Activated CD8-positive, alpha-beta memory T cell treated with anti-CD3 and anti-CD28 coated beads, Interleukin-2, amount 50 U/mL, for 24 hours (primary cell): Measurements from ENCODE around the gene FBXO34.
"Not testable (repeated sequence)": the region's sequence is repeated elsewhere in the genome, so short reads cannot be mapped to it uniquely, and the experiment has no call there.

Experiments
- DNase-seq: peaks from one replicate; pipeline ENCODE4 v3.0.0-alpha.2; 2020; ENCODE audit errors: extremely low read depth

The FBXO34 gene

DNA sequence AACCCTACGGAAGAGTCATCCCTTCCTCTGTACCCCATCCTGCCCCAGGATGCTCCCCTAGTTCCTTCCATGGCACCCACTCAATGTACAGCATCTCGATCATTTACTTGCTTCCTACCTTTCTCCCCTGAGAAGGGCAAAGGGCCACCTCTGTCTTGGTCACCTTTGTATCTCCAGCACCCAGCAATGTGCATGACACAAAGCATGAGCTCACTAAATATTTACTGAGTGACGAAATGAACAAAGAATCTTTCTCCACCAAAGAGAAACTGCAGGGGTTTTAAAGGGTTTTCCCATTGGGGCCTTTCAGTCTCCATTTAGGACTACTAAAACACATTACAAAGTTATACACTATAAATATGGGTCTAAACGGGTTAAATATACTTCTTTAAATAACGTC, 109.8 kb downstream of the FBXO34 start:
- DNase-seq = no peak

DNA sequence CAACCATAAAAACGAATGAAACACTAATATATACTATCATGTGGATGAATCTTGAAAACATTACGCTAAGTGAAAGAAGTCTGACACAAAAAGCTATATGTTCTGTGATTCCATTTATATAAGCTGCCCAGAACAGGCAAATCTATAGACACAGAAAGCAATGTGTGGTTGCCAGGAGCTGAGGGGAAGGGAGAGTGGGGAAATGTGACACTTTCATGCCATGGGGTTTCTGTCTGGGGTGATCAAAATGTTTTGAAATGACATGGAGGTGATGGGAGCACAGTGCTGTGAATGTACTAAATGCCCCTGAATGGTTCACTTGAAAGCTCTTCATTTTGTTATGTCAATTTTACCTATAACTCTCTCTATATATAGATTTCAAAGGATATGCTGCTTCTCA, 110.3 kb downstream of the FBXO34 start:
- no peak for DNase-seq

DNA sequence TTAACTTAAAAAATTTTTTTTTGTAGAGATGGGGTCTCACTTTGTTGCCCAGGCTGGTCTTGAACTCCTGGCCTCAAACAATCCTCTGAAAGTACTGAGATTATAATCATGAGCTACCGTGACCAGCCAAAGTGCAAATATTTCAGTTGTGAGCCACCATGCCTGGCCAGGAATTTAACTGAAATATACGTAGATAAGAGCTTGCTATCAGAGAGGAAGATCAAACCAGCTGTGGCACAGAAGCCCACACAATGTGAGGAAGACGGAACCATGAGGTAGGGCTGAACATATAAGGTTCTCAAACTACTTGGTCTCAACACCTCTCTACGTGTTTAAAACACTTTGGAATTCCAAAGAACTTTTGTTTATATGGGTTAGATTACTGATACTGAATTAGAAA, 111.3 kb downstream of the FBXO34 start:
- no peak for DNase-seq

DNA sequence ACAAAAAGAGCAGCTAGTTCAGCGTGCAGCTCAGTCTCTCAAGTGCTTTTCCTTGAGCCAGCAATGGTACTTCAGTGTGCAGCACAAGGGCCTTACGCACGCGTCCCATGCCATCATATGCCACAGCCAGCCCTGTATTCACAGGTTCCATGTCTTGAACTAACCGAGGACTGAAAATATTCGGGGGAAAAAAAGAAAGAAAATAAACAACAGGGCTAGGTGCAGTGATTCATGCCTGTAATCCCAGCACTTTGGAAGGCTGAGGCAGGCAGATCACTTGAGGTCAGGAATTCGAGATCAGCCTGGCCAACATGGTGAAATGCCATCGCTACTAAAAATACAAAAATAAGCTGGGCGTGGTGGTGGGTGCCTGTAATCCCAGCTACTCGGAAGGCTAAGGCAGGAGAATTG, 111.8 kb downstream of the FBXO34 start:
- not testable (repeated sequence) for DNase-seq

DNA sequence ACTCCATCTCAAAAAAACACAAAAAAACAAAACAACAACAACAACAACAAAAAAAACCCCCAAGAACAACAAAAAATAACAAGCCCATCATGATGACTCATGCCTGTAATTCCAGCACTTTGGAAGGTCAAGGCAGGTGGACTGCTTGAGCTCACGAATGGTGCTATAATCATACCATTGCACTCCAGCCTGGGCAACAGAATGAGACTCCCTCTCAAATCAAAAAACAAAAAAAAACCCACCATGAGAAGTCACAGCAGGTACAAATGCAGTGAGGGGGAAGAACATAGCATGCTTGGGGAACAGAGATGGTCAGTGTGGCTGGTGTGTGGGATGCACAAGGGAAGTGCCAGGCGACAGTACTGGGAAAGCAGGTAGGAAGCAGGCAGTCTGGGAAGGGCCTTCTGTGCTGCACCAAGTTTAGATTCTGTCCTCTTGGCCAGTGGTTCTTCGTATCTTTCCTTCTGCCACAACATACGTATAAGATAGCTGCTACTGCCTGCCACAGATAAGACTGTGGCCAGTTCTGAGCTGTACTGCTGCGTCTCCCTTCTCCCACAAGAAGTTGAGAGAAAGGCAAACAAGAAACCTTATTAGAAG, 112.4 kb downstream of the FBXO34 start:
- no peak for DNase-seq

DNA sequence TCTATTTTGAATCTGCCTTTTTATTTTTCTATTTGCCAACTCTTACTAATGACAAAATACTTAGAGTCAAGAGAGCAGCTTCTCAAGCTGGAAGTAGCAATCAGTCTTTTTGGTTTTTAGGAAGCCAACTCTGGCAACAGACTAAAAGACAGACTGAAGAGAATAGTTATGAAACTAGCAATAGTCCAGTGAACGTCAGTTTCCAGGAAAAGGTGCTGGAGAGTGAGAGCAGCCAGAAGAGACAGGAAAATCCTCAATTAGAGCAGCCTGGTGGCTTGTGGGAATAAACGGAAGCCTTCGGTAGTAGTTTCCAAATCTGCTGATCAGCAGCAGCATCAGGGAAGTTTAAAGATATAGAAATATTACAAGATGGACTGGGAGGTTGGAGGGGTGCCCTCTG, 113.3 kb downstream of the FBXO34 start:
- DNase-seq = no peak

DNA sequence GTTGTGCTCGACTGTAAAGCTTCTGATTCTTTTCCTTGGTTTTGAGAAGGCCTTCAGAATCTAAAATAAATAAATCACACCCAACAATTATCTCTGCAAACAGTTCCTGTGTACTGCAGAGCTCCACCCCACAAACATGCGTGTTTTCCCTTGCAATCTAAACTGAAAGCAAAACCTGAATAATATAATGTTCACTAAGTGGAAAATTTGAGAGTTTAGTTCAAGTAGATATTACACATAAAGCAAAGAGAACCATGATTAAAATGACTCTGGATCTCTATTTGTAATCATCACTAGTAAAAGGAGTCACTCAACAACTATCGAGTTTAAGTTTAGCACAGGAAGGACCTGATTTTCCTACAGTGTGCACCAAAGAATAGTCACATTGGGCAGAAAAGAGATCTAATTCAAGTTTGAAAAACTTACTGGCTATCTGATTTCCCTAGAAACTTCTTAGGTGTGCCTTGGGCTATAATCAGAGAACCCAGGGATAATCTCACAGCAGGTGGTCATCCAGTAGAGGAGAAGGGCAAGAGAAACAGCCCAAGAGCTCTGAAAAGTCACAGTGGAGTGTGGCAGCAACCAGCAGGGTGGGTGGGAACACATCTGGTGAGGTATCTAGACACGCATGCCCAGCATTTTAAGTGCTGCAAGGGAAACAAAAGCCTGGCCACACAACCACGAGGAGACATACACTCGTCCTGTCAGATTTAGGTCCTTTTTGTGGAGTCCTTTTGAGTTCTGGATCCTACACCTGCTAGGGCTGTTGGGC, 115.0 kb downstream of the FBXO34 start:
- no peak for DNase-seq

DNA sequence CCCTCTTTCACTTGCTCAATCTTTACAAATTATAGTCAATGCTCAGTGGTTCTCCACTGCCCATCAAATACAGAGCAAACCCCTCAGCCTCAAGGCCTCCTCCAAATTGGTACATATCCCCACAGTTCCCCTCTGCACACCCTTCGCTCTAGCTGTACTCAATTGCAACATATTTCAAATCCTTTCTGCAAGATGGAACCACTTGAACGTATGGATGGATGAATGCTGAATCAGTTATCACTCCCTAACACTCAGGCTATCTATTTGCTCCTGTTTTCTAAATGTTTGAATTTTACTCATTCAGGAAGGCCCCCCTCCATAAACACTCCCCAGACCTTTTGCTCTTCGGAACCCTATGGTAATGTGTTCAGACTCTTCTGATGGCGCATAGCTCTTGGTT, 115.9 kb downstream of the FBXO34 start:
- no peak for DNase-seq

DNA sequence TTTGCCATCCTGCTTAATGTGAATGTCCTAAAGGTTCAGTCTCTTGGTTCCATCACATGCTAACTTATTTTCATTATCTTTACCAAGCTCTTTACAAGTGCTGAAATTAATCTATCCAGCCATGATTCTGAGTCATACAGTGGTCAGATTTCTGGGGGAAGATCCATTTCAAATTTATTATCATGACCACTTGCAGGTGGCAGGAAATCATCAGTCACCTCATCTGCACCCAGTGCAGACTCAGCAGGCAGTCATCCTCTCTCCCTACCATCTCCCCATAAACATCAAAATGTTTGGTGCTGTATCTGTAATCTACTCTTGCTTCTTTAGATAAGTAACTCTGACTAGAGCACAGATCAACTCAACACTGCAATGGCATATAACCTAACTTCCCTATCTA, 116.9 kb downstream of the FBXO34 start:
- no peak for DNase-seq

DNA sequence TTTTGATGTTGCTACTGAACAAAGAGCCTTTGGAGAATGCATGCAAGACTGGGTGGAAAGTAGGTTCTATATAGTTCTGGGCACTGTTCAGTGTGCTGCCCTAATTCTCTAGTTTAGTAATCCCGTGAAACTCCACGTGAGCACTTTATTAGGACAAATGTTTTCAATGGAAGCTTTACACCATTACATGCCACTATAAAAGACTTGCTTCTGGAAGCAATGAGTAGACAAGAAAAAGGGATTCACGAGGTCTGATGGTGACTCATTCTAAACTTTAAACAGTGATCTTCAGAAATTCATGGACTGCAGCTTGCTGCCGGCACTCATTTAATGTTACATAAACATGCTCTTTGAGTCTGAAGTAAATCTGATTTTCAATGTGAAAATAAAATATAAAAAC, 118.1 kb downstream of the FBXO34 start:
- DNase-seq = no peak

DNA sequence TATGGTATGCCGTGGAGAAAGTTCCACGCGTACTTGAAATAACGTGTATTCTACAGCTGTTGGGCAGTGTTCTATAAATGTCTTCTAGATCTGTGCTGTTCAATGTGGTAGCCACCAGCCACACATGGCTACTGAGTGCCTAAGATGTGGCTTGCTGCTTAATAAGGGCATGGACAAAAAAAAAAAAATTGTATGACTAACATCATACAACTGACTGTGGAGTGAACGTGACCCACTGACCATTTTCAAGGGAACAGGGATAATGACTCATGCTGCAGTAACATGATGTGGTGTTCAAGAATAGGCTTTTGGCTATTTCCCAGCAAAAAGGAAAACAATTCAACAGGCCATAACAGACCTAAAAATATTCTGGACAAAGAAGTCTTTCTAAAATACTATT, 127.5 kb downstream of the FBXO34 start:
- DNase-seq = no peak

DNA sequence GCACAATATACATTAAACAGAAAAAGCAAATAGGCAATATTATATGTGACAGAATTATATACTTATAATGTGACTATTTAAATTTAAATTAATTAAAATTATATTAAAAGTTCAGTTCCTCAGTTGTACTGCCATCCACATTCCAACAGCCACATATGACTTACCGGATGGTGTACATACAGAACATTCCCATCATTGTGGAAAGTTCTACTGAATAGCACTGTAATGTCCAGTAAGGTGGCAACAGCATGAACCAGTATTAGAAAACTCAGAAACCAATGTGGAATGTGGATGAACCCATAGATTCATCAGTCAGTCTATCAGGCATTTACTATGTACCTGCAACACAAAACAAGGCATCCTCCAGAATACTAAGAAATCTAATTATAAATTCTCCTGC, 128.0 kb downstream of the FBXO34 start:
- DNase-seq = no peak

DNA sequence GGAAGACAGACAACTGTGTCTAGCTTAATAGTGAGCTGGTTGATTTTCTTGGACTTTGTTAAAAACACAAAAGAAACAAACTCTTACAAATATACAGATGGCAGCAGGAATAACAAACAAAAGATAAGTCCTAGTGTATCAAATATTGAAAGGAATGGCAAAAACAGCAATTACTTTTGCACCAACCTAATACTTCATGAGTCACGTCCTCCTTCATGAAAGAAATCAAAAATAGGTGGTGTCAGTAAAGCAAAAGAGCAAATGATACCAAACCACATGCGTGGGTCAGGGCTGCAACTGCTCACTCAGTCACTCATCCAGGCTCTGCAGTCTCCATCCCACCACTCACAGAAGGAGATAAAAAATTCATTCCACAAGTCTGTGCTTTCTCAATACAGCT, 128.6 kb downstream of the FBXO34 start:
- no peak for DNase-seq

DNA sequence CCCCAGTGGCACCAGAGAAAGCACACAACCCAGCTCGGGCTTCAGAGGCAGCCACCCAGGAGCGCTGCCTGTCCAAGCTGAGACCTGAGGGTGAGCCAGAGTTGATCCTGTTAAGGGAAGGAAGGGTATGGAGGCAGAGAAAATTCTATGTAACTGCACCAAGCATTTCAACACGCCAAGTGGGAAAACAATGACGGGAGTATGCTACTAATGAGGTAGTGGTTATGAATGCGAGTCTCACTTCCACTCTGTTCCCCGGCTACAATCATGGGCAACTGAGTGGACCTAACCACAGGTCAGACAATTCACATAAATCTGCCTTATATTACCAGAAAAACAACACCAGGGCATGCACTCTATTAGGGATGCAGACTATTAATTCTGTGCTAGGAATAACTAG, 130.5 kb downstream of the FBXO34 start:
- no peak for DNase-seq
